Mesenteric fat pad (tissue), 1 donor: Measurements from ENCODE around the gene PRR35. TPM values are rescaled to one million over a fixed set of nuclear protein-coding genes. Genes with fewer than 3 reads are reported as not detected.

Source experiments
- microRNA-seq: library from miRNA; unstranded; fragments of <30 nt; microRNA quantifications from one replicate; pipeline ENCODE4 v1.2.0, GENCODE V29; 2020; ENCODE audit warnings: borderline number of aligned reads
- total RNA-seq: library from RNA; stranded (reverse); fragmentation: NEBNext Ultra II Directional; extraction: Animal tissue kit (Norgen Biotek cat#: 25700); gene quantifications from one replicate; pipeline ENCODE4 v1.2.1, GENCODE V29; 2021
- donor health status: DM: yes; HTN: yes; CAD: no.

The PRR35 gene
- total RNA-seq, 1 donor from 2014 or later = not detected

Small RNA genes lying within 50 kb of the gene (microRNA-seq; reads per million reads assigned to microRNA genes)
- 2.2 reads per million for gene MIR3176
- not detected for gene MIR5587

Other genes with a start within 250 kb of the PRR35 start
- gene AXIN1, start 207.7 kb upstream of the PRR35 start, total RNA-seq = 19.4 TPM
- 40.1 TPM for gene MRPL28, start 189.9 kb upstream of the PRR35 start, total RNA-seq
- 39.0 TPM for gene PGAP6, start 178.4 kb upstream of the PRR35 start, total RNA-seq
- 139 TPM for gene NME4, start 163.2 kb upstream of the PRR35 start, total RNA-seq
- 21.8 TPM for gene DECR2, start 158.5 kb upstream of the PRR35 start, total RNA-seq
- gene RAB11FIP3, start 134.7 kb upstream of the PRR35 start, total RNA-seq = 35.2 TPM
- 49.2 TPM for gene CAPN15, start 32.7 kb upstream of the PRR35 start, total RNA-seq
- 1.3 TPM for gene NHLRC4, start 6.6 kb downstream of the PRR35 start, total RNA-seq
- gene PIGQ, start 9.6 kb downstream of the PRR35 start, total RNA-seq = 32.4 TPM
- gene RAB40C, start 29.7 kb downstream of the PRR35 start, total RNA-seq = 17.3 TPM
- gene WFIKKN1, start 70.6 kb downstream of the PRR35 start, total RNA-seq = 0.55 TPM
- gene METTL26, start 75.9 kb downstream of the PRR35 start, total RNA-seq = 62.2 TPM
- gene MCRIP2, start 81.4 kb downstream of the PRR35 start, total RNA-seq = 34.7 TPM
- 21.1 TPM for gene WDR90, start 89.0 kb downstream of the PRR35 start, total RNA-seq
- gene RHOT2, start 107.7 kb downstream of the PRR35 start, total RNA-seq = 73.9 TPM
- gene RHBDL1, start 115.3 kb downstream of the PRR35 start, total RNA-seq = 0.84 TPM
- 109 TPM for gene STUB1, start 120.0 kb downstream of the PRR35 start, total RNA-seq
- gene JMJD8, start 123.9 kb downstream of the PRR35 start, total RNA-seq = 55.3 TPM
- 8.1 TPM for gene WDR24, start 130.0 kb downstream of the PRR35 start, total RNA-seq
- not detected for gene FBXL16, start 145.4 kb downstream of the PRR35 start, total RNA-seq
- gene METRN, start 154.7 kb downstream of the PRR35 start, total RNA-seq = 30.3 TPM
- 30.9 TPM for gene ANTKMT, start 160.8 kb downstream of the PRR35 start, total RNA-seq
- 1.0 TPM for gene CCDC78, start 166.0 kb downstream of the PRR35 start, total RNA-seq
- 7.4 TPM for gene HAGHL, start 166.7 kb downstream of the PRR35 start, total RNA-seq
- 21.0 TPM for gene CIAO3, start 180.6 kb downstream of the PRR35 start, total RNA-seq
- not detected for gene MSLN, start 200.3 kb downstream of the PRR35 start, total RNA-seq
- gene RPUSD1, start 228.0 kb downstream of the PRR35 start, total RNA-seq = 16.8 TPM
- gene CHTF18, start 228.2 kb downstream of the PRR35 start, total RNA-seq = 5.6 TPM
- not detected for gene GNG13, start 240.3 kb downstream of the PRR35 start, total RNA-seq